22Rv1 (cell line): Measurements from ENCODE around the gene CEP57.

Experiments
- ZFX ChIP-seq: fragments of 450-650 bp; IDR thresholded peaks from 2 replicates; pipeline ENCODE4 v1.6.1; 2017; ENCODE audit warnings: antibody characterized with exemption, borderline replicate concordance
- TF ChIP-seq, protein P1 (sequence below): fragments of 450-650 bp; IDR thresholded peaks from 2 replicates; pipeline ENCODE4 v1.5.1; 2017; ENCODE audit warnings: mild to moderate bottlenecking

- TF ChIP-seq, protein P1, sequence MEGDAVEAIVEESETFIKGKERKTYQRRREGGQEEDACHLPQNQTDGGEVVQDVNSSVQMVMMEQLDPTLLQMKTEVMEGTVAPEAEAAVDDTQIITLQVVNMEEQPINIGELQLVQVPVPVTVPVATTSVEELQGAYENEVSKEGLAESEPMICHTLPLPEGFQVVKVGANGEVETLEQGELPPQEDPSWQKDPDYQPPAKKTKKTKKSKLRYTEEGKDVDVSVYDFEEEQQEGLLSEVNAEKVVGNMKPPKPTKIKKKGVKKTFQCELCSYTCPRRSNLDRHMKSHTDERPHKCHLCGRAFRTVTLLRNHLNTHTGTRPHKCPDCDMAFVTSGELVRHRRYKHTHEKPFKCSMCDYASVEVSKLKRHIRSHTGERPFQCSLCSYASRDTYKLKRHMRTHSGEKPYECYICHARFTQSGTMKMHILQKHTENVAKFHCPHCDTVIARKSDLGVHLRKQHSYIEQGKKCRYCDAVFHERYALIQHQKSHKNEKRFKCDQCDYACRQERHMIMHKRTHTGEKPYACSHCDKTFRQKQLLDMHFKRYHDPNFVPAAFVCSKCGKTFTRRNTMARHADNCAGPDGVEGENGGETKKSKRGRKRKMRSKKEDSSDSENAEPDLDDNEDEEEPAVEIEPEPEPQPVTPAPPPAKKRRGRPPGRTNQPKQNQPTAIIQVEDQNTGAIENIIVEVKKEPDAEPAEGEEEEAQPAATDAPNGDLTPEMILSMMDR = no peak
- no peak for TF ChIP-seq ZFX
Observed at GRCh38 chr11:95835351-95835750, 45.1 kb downstream of the CEP57 start.
